ENCODE measurements around the gene TCP10L.

TCP10L gene

DNA sequence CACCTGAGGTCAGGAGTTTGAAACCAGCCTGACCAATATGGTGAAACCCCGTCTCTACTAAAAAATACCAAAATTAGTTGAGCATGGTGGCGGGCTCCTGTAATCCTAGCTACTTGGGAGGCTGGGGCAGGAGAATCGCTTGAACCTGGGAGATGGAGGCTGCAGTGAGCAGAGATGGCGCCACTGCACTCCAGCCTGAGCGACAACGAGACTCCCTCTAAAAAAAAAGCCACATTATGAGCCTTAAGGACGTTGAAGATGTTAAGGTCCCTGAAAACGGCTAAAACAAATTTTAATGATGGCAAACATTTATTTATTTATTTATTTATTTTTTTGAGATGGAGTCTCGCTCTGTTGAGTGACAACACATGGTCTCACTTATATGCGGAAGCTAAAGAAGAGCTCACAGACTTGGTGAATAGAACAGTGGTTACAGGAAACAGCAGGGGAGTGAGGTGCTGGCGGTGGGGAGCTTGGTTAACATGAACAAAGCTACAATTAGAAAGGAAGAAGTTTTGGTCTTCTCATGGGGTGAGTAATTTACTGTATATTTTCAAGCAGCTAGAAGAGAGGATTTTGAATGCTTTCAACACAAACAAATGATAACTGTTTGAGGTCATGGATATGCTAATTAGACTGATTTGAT, 47.1 kb downstream of the TCP10L start:
- H3K27me3 ChIP-seq (ENCODE audit: insufficient read depth, poor library complexity, severe bottlenecking) = peaks cover 5% of the 10 kb centered on the region
- no peak overlapping the region for H3K4me3 ChIP-seq (replicated peaks; ENCODE audit: insufficient read depth, low read length)
- TF ChIP-seq, protein P1, sequence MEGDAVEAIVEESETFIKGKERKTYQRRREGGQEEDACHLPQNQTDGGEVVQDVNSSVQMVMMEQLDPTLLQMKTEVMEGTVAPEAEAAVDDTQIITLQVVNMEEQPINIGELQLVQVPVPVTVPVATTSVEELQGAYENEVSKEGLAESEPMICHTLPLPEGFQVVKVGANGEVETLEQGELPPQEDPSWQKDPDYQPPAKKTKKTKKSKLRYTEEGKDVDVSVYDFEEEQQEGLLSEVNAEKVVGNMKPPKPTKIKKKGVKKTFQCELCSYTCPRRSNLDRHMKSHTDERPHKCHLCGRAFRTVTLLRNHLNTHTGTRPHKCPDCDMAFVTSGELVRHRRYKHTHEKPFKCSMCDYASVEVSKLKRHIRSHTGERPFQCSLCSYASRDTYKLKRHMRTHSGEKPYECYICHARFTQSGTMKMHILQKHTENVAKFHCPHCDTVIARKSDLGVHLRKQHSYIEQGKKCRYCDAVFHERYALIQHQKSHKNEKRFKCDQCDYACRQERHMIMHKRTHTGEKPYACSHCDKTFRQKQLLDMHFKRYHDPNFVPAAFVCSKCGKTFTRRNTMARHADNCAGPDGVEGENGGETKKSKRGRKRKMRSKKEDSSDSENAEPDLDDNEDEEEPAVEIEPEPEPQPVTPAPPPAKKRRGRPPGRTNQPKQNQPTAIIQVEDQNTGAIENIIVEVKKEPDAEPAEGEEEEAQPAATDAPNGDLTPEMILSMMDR (IDR thresholded peaks at IDR 0.05; ENCODE audit: insufficient read depth, low read length) = no peak
- TF ChIP-seq REST (IDR thresholded peaks at IDR 0.05; ENCODE audit: insufficient replicate concordance, low read depth) (no peak), SPI1 (IDR thresholded peaks at IDR 0.05; ENCODE audit: borderline replicate concordance, low read depth) (no peak), POLR2AphosphoS5 (IDR thresholded peaks at IDR 0.05; ENCODE audit: low read depth) (no peak), GABPA (IDR thresholded peaks at IDR 0.05; ENCODE audit: low read depth) (no peak)
- peak in 1 of 2 experiments; percentile 14 for DNase-seq (ENCODE audit: low read depth in 1 of 2, low spot score in 1 of 2)
- no peak overlapping the region for H3K27ac ChIP-seq (replicated peaks)

DNA sequence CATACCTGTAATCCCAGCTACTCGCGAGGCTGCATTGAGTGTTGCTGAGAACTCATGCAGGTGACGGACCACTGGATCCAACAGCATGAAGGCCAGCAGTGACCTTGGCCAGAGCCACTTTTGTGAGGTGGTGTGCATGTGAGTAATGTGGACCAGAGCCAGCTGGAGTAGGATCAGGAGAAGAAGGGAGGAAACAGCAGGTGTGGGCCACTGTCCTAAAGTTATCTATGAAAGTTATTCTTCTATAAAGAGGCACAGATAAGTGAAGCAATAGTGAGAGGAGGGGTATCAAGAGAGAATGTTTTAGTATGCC, 47.8 kb downstream of the TCP10L start:
- peaks cover 5% of the 10 kb centered on the region for H3K27me3 ChIP-seq (ENCODE audit: insufficient read depth, poor library complexity, severe bottlenecking)
- no peak overlapping the region for H3K27ac ChIP-seq (replicated peaks)
- DNase-seq (ENCODE audit: low read depth in 1 of 2, low spot score in 1 of 2) = no peak
- no peak for TF ChIP-seq POLR2AphosphoS5 (IDR thresholded peaks at IDR 0.05; ENCODE audit: low read depth)
- TF ChIP-seq, protein P1 (IDR thresholded peaks at IDR 0.05; ENCODE audit: insufficient read depth, low read length) = no peak
- no peak for TF ChIP-seq SPI1 (IDR thresholded peaks at IDR 0.05; ENCODE audit: borderline replicate concordance, low read depth)
- TF ChIP-seq GABPA (IDR thresholded peaks at IDR 0.05; ENCODE audit: low read depth) = no peak
- no peak for TF ChIP-seq REST (IDR thresholded peaks at IDR 0.05; ENCODE audit: insufficient replicate concordance, low read depth)
- no peak overlapping the region for H3K4me3 ChIP-seq (replicated peaks; ENCODE audit: insufficient read depth, low read length)

GRCh38 chr21:32535612-32536011, 49.7 kb downstream of the TCP10L start:
- Histone ChIP-seq H3K27me3 (ENCODE audit: insufficient read depth, poor library complexity, severe bottlenecking) (peaks cover 5% of the 10 kb centered on the region), H3K27ac (replicated peaks) (no peak overlapping the region), H3K4me3 (replicated peaks; ENCODE audit: insufficient read depth, low read length) (no peak overlapping the region)
- TF ChIP-seq POLR2AphosphoS5 (IDR thresholded peaks at IDR 0.05; ENCODE audit: low read depth) = no peak
- TF ChIP-seq SPI1 (IDR thresholded peaks at IDR 0.05; ENCODE audit: borderline replicate concordance, low read depth) = no peak
- no peak for TF ChIP-seq REST (IDR thresholded peaks at IDR 0.05; ENCODE audit: insufficient replicate concordance, low read depth)
- TF ChIP-seq GABPA (IDR thresholded peaks at IDR 0.05; ENCODE audit: low read depth) = no peak
- TF ChIP-seq, protein P1 (IDR thresholded peaks at IDR 0.05; ENCODE audit: insufficient read depth, low read length) = no peak
- no peak for DNase-seq (ENCODE audit: low read depth in 1 of 2, low spot score in 1 of 2)
